ENCODE data around the gene RUNDC3A.
"Not testable (repeated sequence)": the region's sequence is repeated elsewhere in the genome, so short reads cannot be mapped to it uniquely, and the experiment has no call there.

Gene RUNDC3A

GRCh38 chr17:44363613-44364159 lies 55.3 kb downstream of the RUNDC3A start, which contains the start of gene FAM171A2:
FAM171A2 (minus strand) TSS chr17:44363853; CDS start chr17:44363714, 139 bp downstream.
- TF ChIP-seq CTCF (IDR thresholded peaks at IDR 0.05; ENCODE audit: low read depth, low read length): peak; percentile 18; the same call in 1 of the 2 replicates
- peak within 1 kb of the TSS; percentile 77 for H3K4me3 ChIP-seq (ENCODE audit: low read depth, low read length)

- not testable (repeated sequence) for H3K4me3 ChIP-seq (ENCODE audit: low read depth, low read length)
These were observed 56.6 kb downstream of the RUNDC3A start for GRCh38 chr17:44365051-44365450.

- no peak for TF ChIP-seq CTCF (IDR thresholded peaks at IDR 0.05; ENCODE audit: low read depth, low read length)
- H3K4me3 ChIP-seq (ENCODE audit: low read depth, low read length): no peak overlapping the region
These were observed 59.0 kb downstream of the RUNDC3A start for GRCh38 chr17:44367231-44367979.

Data from WI38 (cell line).